BJ (cell line): ENCODE measurements around the gene ABHD5. TPM values are rescaled to one million over a fixed set of nuclear protein-coding genes. Genes with fewer than 3 reads are reported as not detected.
"Not testable (repeated sequence)": the region's sequence is repeated elsewhere in the genome, so short reads cannot be mapped to it uniquely, and the experiment has no call there.

Source experiments
- CTCF ChIA-PET: fragments of 350-600 bp; formaldehyde crosslinking; extraction: SDS; loops from one replicate; lab custom pipeline; 2021; ENCODE audit warnings: antibody characterized with exemption, inconsistent platforms; lab: Yijun Ruan, JAX
- POLR2A ChIA-PET: fragments of 300-600 bp; sonication (Branson Sonifier 250); formaldehyde crosslinking; extraction: SDS; loops from one replicate; lab custom pipeline; 2021; ENCODE audit warnings: antibody characterized with exemption; lab: Charles Lee
- DNase-seq: peaks from one replicate; pipeline ENCODE4 v3.0.0-alpha.2; 2011; ENCODE audit warnings: low read depth
- H3K27me3 ChIP-seq: 2 replicates; pipeline ENCODE4 v1.6.0; 2011; ENCODE audit warnings: low read length; ENCODE audit not compliant: control insufficient read depth, insufficient read depth
- H3K36me3 ChIP-seq: 2 replicates; pipeline ENCODE4 v1.5.1; 2011; ENCODE audit warnings: low read length; ENCODE audit not compliant: control insufficient read depth, insufficient read depth
- H3K4me3 ChIP-seq: 2 replicates; pipeline ENCODE4 v1.5.1; 2011; ENCODE audit warnings: low read depth, mild to moderate bottlenecking, control low read depth, low read length
- polyA plus RNA-seq: library from polyadenylated mRNA; depleted of rRNA; stranded (reverse); fragments of >200 nt; gene quantifications from 2 replicates; pipeline ENCODE4 v1.2.3, GENCODE V29; 2011
- TF ChIP-seq, protein P1 (sequence below): IDR thresholded peaks from 2 replicates; pipeline ENCODE4 v1.5.1; 2011; ENCODE audit warnings: low read depth, mild to moderate bottlenecking, control low read depth, inconsistent platforms, low read length, moderate library complexity; ENCODE audit not compliant: insufficient read depth

The ABHD5 gene
- polyA plus RNA-seq, 1 experiment = 18.2 TPM

DNA sequence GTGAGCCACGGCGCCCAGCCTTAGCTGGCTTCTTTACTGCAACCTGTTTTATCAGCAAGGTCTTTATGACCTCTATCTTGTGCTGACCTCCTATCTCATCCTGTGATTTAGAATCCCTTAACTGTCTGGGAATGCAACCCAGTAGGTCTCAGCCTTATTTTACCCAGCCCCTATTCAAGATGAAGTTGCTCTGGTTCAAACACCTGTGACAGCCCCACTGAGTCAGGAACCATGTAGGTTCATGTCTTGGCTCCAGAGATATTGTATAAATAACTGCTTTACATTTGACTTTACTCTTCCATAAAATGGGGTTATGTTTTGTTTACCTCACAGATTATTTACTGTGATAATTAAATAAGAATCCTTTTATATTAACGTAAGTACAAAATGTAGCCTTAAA, 41.8 kb upstream of the ABHD5 start:
- POLR2A ChIA-PET = no interaction called here
- DNase-seq = no peak
- TF ChIP-seq, protein P1, sequence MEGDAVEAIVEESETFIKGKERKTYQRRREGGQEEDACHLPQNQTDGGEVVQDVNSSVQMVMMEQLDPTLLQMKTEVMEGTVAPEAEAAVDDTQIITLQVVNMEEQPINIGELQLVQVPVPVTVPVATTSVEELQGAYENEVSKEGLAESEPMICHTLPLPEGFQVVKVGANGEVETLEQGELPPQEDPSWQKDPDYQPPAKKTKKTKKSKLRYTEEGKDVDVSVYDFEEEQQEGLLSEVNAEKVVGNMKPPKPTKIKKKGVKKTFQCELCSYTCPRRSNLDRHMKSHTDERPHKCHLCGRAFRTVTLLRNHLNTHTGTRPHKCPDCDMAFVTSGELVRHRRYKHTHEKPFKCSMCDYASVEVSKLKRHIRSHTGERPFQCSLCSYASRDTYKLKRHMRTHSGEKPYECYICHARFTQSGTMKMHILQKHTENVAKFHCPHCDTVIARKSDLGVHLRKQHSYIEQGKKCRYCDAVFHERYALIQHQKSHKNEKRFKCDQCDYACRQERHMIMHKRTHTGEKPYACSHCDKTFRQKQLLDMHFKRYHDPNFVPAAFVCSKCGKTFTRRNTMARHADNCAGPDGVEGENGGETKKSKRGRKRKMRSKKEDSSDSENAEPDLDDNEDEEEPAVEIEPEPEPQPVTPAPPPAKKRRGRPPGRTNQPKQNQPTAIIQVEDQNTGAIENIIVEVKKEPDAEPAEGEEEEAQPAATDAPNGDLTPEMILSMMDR = no peak
- CTCF ChIA-PET = interaction anchor here (0.6 kb wide), 1 partner anchor 17 kb away, joined by 3 read pairs; no protein-coding TSS in a partner anchor
- H3K27me3 ChIP-seq = no peaks in the 10 kb centered on the region; the same call in 1 of the 2 replicates
- H3K4me3 ChIP-seq = no peak overlapping the region
- H3K36me3 ChIP-seq = no peaks in the 10 kb centered on the region

DNA sequence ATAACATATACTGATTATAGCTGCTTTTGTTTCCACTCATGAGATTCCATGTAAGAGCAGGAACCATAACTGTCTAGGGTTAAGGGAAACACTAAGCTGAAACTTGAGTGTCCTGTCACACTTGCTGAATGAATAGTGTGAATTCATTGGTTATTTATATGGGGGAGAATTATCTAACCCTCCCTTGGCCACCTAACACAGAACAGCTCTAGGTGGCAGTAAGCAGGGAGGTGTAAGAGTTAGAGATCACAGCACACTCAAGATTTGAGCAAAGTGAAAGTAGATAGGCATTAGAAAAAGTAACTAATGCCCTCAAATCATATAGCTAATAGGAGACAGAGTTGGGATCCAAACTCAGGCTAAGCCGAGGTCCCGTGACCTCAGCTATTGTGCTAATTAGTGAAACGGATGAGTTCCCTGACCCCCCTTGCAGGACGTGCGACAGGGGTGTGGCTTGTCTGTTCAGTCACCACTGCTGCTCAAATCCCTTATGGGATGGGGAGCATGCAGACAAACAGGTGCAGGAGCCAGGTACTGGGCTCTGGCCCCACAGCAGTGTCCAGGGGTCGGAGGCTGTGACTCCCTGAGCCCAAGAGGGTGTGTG, 41.3 kb upstream of the ABHD5 start:
- no peak overlapping the region for H3K4me3 ChIP-seq
- TF ChIP-seq, protein P1 = no peak
- no peak for DNase-seq
- CTCF ChIA-PET = interaction anchor here (0.6 kb wide), 1 partner anchor 17 kb away, joined by 3 read pairs; no protein-coding TSS in a partner anchor
- H3K27me3 ChIP-seq = no peaks in the 10 kb centered on the region; the same call in 1 of the 2 replicates
- POLR2A ChIA-PET = no interaction called here
- H3K36me3 ChIP-seq = no peaks in the 10 kb centered on the region

DNA sequence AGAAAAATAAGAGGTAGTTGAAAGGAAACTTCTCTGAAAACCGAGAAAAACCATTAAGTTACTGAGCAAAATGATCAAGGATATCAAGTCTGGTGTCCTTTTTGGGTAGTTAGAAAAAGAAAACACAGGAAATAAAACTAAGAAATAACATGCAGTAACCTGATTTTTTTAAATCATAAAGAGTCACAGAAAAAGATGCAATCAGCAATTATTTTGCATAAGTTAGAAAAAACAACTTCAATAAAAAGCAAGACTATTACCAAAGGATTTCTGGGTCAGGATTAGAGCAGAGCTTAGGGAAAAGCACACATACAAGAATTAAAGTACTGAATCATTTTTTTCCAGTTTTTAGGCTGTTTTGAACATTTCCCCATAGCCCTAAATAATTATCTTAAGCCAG, 40.4 kb upstream of the ABHD5 start:
- ChIA-PET POLR2A (no interaction called here), CTCF (no interaction called here)
- TF ChIP-seq, protein P1 = no peak
- no peaks in the 10 kb centered on the region for H3K36me3 ChIP-seq
- H3K4me3 ChIP-seq = no peak overlapping the region
- no peaks in the 10 kb centered on the region for H3K27me3 ChIP-seq
- DNase-seq = no peak

DNA sequence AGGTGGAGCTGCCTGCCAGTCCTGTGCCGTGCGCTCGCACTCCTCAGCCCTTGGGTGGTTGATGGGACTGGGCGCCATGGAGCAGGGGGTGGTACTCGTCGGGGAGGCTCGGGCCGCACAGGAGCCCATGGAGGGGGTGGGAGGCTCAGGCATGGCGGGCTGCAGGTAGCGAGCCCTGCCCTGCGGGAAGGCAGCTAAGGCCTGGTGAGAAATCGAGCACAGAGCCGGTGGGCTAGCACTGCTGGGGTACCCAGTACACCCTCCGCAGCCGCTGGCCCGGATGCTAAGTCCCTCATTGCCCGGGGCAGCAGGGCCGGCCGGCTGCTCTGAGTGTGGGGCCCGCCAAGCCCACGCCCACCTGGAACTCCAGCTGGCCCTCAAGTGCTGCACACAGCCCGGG, 34.3 kb upstream of the ABHD5 start:
- H3K27me3 ChIP-seq, POLR2A ChIA-PET, DNase-seq, H3K36me3 ChIP-seq, H3K4me3 ChIP-seq: not testable (repeated sequence)
- CTCF ChIA-PET = interaction anchor here (1.7 kb wide), 1 partner anchor 10 kb away, joined by 4 read pairs; no protein-coding TSS in a partner anchor

DNA sequence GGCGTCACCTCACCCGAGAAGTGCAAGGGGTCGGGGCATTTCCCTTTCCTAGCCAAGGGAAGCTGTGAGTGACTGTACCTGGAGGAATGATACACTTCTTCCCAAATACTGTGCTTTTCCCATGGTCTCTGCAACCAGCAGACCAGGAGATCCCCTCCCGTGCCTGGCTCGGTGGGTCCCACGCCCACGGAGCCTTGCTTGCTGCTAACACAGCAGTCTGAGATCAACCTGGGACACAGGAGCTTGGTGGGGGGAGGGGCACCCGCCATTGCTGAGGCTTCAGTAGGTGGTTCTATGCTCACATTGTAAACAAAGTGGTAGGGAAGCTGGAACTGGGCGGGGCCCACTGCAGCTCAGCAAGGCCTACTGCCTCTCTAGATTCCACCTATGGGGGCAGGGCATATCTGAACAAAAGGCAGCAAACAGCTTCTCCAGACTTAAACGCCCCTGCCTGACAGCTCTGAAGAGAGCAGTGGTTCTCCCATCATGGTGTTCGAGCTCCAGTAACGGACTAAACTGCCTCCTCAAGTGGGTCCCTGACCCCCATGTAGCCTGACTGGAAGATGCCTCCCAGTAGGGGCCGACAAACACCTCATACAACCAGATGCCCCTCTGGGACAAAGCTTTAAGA, 31.4 kb upstream of the ABHD5 start:
- no peaks in the 10 kb centered on the region for H3K27me3 ChIP-seq
- no peak for DNase-seq
- ChIA-PET POLR2A (no interaction called here), CTCF (no interaction called here)
- no peaks in the 10 kb centered on the region for H3K36me3 ChIP-seq
- TF ChIP-seq, protein P1 = no peak
- no peak overlapping the region for H3K4me3 ChIP-seq

DNA sequence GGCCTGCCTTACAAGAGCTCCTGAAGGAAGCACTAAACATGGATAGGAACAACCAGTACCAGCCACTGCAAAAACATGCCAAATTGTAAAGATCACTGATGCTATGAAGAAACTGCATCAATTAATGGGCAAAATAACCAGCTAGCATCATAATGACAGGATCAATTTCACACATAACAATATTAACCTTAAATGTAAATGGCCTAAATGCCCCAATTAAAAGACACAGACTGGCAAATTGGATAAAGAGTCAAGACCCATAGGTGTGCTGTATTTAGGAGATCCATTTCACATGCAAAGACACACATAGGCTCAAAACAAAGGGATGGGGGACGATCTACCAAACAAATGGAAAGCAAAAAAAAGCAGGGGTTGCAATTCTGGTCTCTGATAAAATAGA, 29.4 kb upstream of the ABHD5 start:
- H3K4me3 ChIP-seq, H3K27me3 ChIP-seq, H3K36me3 ChIP-seq, POLR2A ChIA-PET, DNase-seq, CTCF ChIA-PET: not testable (repeated sequence)

DNA sequence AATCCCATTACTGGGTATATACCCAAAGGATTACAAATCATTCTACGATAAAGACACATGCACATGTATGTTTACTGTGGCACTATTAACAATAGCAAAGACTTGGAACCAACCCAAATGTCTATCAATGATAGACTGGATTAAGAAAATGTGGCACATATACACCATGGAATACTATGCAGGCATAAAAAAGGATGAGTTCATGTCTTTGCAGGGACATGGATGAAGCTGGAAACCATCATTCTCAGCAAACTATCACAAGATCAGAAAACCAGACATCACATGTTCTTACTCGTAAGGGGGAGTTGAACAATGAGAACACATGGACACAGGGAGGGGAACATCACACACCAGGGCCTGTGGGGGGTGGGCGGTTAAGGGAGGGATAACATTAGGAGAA, 25.7 kb upstream of the ABHD5 start:
- DNase-seq, POLR2A ChIA-PET, H3K36me3 ChIP-seq, H3K4me3 ChIP-seq, H3K27me3 ChIP-seq, CTCF ChIA-PET: not testable (repeated sequence)
